ENCODE measurements around the gene IL1RL2.

Gene IL1RL2

GRCh38 chr2:102159295-102159694 lies 27.5 kb upstream of the IL1RL2 start:
- no peak for DNase-seq

GRCh38 chr2:102166189-102166845 lies 20.5 kb upstream of the IL1RL2 start:
- no peak for DNase-seq

- no peak for DNase-seq
Observed at GRCh38 chr2:102168026-102168771, 18.6 kb upstream of the IL1RL2 start.

- no peak for DNase-seq
Observed at GRCh38 chr2:102171946-102172345, 14.9 kb upstream of the IL1RL2 start.

GRCh38 chr2:102172745-102173144 lies 14.1 kb upstream of the IL1RL2 start:
- no peak for DNase-seq

GRCh38 chr2:102176172-102176571 lies 10.7 kb upstream of the IL1RL2 start:
- no peak for DNase-seq

- no peak for DNase-seq
Observed at GRCh38 chr2:102177814-102178478, 8.9 kb upstream of the IL1RL2 start.

GRCh38 chr2:102179061-102179460 lies 7.8 kb upstream of the IL1RL2 start:
- DNase-seq, result no peak

- DNase-seq, result no peak
Observed at GRCh38 chr2:102179788-102180686, 6.8 kb upstream of the IL1RL2 start.

GRCh38 chr2:102180687-102180999 lies 6.2 kb upstream of the IL1RL2 start:
- DNase-seq, result no peak

- DNase-seq, result no peak
Observed at GRCh38 chr2:102181376-102181775, 5.4 kb upstream of the IL1RL2 start.

- DNase-seq, result no peak
Observed at GRCh38 chr2:102181919-102182635, 4.7 kb upstream of the IL1RL2 start.

GRCh38 chr2:102184018-102184417 lies 2.8 kb upstream of the IL1RL2 start:
- DNase-seq, result no peak

- DNase-seq, result no peak
Observed at GRCh38 chr2:102184568-102184967, 2.3 kb upstream of the IL1RL2 start.

- no peak for DNase-seq
Observed at GRCh38 chr2:102185347-102185746, 1.5 kb upstream of the IL1RL2 start.

- no peak for DNase-seq
Observed at GRCh38 chr2:102187496-102188150, 800 bp downstream of the IL1RL2 start.

- no peak for DNase-seq
Observed at GRCh38 chr2:102190430-102191107, 3.7 kb downstream of the IL1RL2 start.

- no peak for DNase-seq
Observed at GRCh38 chr2:102191501-102191900, 4.7 kb downstream of the IL1RL2 start.

- no peak for DNase-seq
Observed at GRCh38 chr2:102193074-102193473, 6.3 kb downstream of the IL1RL2 start.

GRCh38 chr2:102194609-102195268 lies 7.9 kb downstream of the IL1RL2 start:
- no peak for DNase-seq
